ENCODE measurements around the gene MOSMO. TPM values are rescaled to one million over a fixed set of nuclear protein-coding genes. Genes with fewer than 3 reads are reported as not detected.

Gene MOSMO
- total RNA-seq, 2 experiments from 2014 or later, result 9.6 to 9.8 TPM

DNA sequence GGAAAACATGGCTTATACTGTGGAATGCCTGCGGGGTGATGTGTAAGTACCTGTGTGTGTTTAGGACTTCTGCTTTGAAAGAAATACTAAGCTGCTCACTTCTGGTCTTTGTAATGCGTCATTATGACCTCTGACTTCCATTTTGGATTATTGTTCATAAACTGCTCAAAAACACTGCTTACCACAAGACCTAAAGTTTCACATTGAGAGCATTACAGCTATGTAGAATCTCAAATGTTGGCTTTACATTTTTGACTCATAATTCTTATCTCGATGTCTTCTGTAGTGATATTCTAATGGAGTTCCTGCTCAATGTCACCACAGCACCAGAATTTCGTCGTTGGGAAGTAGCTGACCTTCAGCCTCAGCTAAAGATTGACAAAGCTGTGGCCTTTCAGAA is 45.4 kb upstream of the MOSMO start:
- intact Hi-C loops (cut with micrococcal nuclease; ENCODE audit: unreplicated experiment), result no loop called here
- no TSS peak for BruUV-seq (replicated peaks)

DNA sequence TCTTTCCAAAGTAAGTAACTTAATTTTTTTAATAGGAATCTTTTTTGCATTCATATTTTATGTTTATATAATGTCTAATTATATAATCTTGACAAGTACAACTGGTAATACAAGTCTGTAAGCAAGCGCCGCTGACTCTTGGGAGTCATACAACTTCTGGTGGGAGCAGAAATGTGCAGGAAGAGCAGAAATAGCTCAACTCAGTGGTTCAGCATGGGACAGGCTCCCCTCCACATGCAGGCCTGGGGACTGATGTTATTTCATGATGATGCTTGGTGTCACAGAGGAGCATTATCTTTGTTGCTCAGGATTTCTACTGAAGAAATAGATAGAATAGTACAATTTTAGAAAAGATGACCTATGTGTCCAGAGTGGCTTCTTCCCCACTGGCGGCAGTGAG is 44.0 kb upstream of the MOSMO start:
- Histone ChIP-seq H3K4me3 (ENCODE audit: low read depth, low read length, poor library complexity, severe bottlenecking) (no peak overlapping the region), H3K9me3 (ENCODE audit: low read length) (no peaks in the 10 kb centered on the region), H3K9me2 (ENCODE audit: insufficient read depth, low read length) (no peaks in the 10 kb centered on the region), H3K4me2 (ENCODE audit: low read length) (no peak overlapping the region), H2AFZ (ENCODE audit: low read length) (no peak overlapping the region), H3K27ac (ENCODE audit: low read depth, low read length, poor library complexity, severe bottlenecking) (no peak overlapping the region), H3K79me2 (ENCODE audit: insufficient read depth, low read depth, low read length) (no peaks in the 10 kb centered on the region), H3K4me1 (ENCODE audit: insufficient read depth, low read length, poor library complexity, severe bottlenecking) (no peaks in the 10 kb centered on the region), H3K36me3 (ENCODE audit: insufficient read depth, low read length) (peaks cover 98% of the 10 kb centered on the region), H4K20me1 (ENCODE audit: insufficient read depth, low read length) (no peaks in the 10 kb centered on the region)
- ChIA-PET POLR2A (no interaction called here), CTCF (ENCODE audit: unreplicated experiment) (no interaction called here)
- no peak for TF ChIP-seq EZH2phosphoT487 (IDR thresholded peaks at IDR 0.05; ENCODE audit: borderline replicate concordance, low read depth, low read length)
- TF ChIP-seq CTCF (conservative IDR thresholded peaks at IDR 0.05; ENCODE audit: low read length), result no peak
- intact Hi-C loops (cut with micrococcal nuclease; ENCODE audit: unreplicated experiment), result no loop called here
- DNase-seq (ENCODE audit: low spot score), result no peak
- BruUV-seq (replicated peaks), result no TSS peak

More for the DNA sequence above, 45.4 kb upstream of the MOSMO start:
- H3K9me2 ChIP-seq (ENCODE audit: insufficient read depth, low read length), result no peaks in the 10 kb centered on the region
- H3K27ac ChIP-seq (ENCODE audit: low read depth, low read length, poor library complexity, severe bottlenecking), result no peak overlapping the region
- no peak overlapping the region for H3K4me2 ChIP-seq (ENCODE audit: low read length)
- DNase-seq (ENCODE audit: low spot score), result no peak
- TF ChIP-seq EZH2phosphoT487 (IDR thresholded peaks at IDR 0.05; ENCODE audit: borderline replicate concordance, low read depth, low read length) (no peak), CTCF (conservative IDR thresholded peaks at IDR 0.05; ENCODE audit: low read length) (no peak)
- H3K4me3 ChIP-seq (ENCODE audit: low read depth, low read length, poor library complexity, severe bottlenecking), result no peak overlapping the region
- ChIA-PET POLR2A (no interaction called here), CTCF (ENCODE audit: unreplicated experiment) (no interaction called here)
- H3K36me3 ChIP-seq (ENCODE audit: insufficient read depth, low read length), result peaks cover 98% of the 10 kb centered on the region
- peaks cover 1% of the 10 kb centered on the region; the same call in 1 of the 2 replicates for H3K79me2 ChIP-seq (ENCODE audit: insufficient read depth, low read depth, low read length)
- 0 out of 2 replicates have a peak, but pooled peaks cover 4% of the 10 kb centered on the region for H4K20me1 ChIP-seq (ENCODE audit: insufficient read depth, low read length)
- peaks cover 6% of the 10 kb centered on the region for H3K4me1 ChIP-seq (ENCODE audit: insufficient read depth, low read length, poor library complexity, severe bottlenecking)
- no peaks in the 10 kb centered on the region for H3K9me3 ChIP-seq (ENCODE audit: low read length)
- H2AFZ ChIP-seq (ENCODE audit: low read length), result no peak overlapping the region

DNA sequence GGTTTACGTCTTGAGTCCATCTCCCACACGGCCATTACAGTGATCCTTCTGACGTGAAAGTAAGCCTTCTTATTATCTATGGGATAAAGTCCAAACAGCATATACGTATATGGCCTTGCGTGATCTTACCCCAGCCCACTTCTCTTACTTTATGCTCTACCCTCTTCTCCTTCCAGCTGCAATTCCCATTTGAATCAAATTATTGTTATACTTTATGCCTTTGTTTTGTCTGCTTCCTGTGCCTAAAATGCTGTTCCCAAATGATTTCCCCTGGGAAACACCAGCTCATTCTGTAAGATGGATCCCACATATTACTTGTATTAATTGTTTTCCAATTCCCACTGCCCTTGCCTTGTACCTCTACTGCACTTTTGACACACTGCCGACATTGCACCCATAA is 43.6 kb upstream of the MOSMO start:
- H3K36me3 ChIP-seq (ENCODE audit: insufficient read depth, low read length), result peaks cover 98% of the 10 kb centered on the region
- H3K4me2 ChIP-seq (ENCODE audit: low read length), result no peak overlapping the region
- no peak for TF ChIP-seq EZH2phosphoT487 (IDR thresholded peaks at IDR 0.05; ENCODE audit: borderline replicate concordance, low read depth, low read length)
- TF ChIP-seq CTCF (conservative IDR thresholded peaks at IDR 0.05; ENCODE audit: low read length), result no peak
- CTCF ChIA-PET (ENCODE audit: unreplicated experiment), result no interaction called here
- H3K27ac ChIP-seq (ENCODE audit: low read depth, low read length, poor library complexity, severe bottlenecking), result no peak overlapping the region
- no peak overlapping the region for H3K4me3 ChIP-seq (ENCODE audit: low read depth, low read length, poor library complexity, severe bottlenecking)
- no peaks in the 10 kb centered on the region for H3K9me3 ChIP-seq (ENCODE audit: low read length)
- no TSS peak for BruUV-seq (replicated peaks)
- DNase-seq (ENCODE audit: low spot score), result no peak
- no peaks in the 10 kb centered on the region for H3K4me1 ChIP-seq (ENCODE audit: insufficient read depth, low read length, poor library complexity, severe bottlenecking)
- no peaks in the 10 kb centered on the region for H4K20me1 ChIP-seq (ENCODE audit: insufficient read depth, low read length)
- POLR2A ChIA-PET, result no interaction called here
- intact Hi-C loops (cut with micrococcal nuclease; ENCODE audit: unreplicated experiment), result no loop called here
- H3K79me2 ChIP-seq (ENCODE audit: insufficient read depth, low read depth, low read length), result no peaks in the 10 kb centered on the region
- no peaks in the 10 kb centered on the region for H3K9me2 ChIP-seq (ENCODE audit: insufficient read depth, low read length)
- H2AFZ ChIP-seq (ENCODE audit: low read length), result no peak overlapping the region

All from OCI-LY7 (cell line).